ENCODE measurements around the gene NDUFA11. TPM values are rescaled to one million over a fixed set of nuclear protein-coding genes. Genes with fewer than 3 reads are reported as not detected.

NDUFA11 gene
- total RNA-seq, 2 donors from 2014 or later: 242 to 269 TPM

DNA sequence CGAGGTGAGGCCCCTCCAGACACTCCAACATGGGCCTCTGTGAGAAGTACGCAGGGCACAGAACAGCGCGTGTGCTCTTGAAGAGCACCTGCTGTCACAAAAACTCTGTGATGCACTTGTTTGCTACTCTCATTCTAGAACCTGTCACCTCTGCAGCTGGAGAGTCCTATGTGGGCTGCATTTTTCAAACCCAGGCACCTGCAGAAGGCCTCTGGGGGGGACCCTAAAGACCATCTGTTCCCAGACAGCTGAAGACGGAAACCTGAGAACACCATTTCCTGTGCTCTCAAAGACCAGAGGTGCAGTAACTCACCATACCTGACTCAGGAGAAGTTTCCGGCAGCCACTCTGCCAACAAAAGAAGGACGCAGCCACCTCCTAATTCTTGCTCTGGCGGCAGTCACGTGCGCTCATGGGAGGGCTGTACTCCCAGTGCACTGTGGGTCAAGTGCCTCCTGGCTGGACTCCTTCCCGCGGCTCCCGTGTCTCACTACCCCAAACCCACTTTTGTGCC lies 46.3 kb upstream of the NDUFA11 start:
- H3K4me1 Mint-ChIP-seq: peaks cover 62% of the 10 kb centered on the region

GRCh38 chr19:5948752-5949564 lies 45.4 kb upstream of the NDUFA11 start:
- no peak overlapping the region for H3K27ac Mint-ChIP-seq
- H3K27me3 ChIP-seq (ENCODE audit: control insufficient read depth, insufficient read depth, low read length, poor library complexity, severe bottlenecking): no peaks in the 10 kb centered on the region
- peaks cover 53% of the 10 kb centered on the region for H3K4me1 Mint-ChIP-seq
- peaks cover 32% of the 10 kb centered on the region for H3K4me1 ChIP-seq (ENCODE audit: control insufficient read depth, insufficient read depth, low read length)
- peaks cover 28% of the 10 kb centered on the region for H3K36me3 Mint-ChIP-seq (ENCODE audit: low read depth)
- H3K36me3 ChIP-seq (ENCODE audit: control insufficient read depth, insufficient read depth, low read length): peaks cover 25% of the 10 kb centered on the region
- no peaks in the 10 kb centered on the region for H3K9me3 Mint-ChIP-seq
- WGBS, 2 experiments (ENCODE audit: insufficient coverage in 1 of 2, insufficient read length in 1 of 2): 81 to 89% methylated on average over 9 to 13 of the region's 13 CpGs
- H3K9ac ChIP-seq (ENCODE audit: extremely low read depth, low read length, poor library complexity, severe bottlenecking): no peak overlapping the region
- no peak overlapping the region for H3K4me3 Mint-ChIP-seq
- no peak overlapping the region for H3K4me3 ChIP-seq (ENCODE audit: low read length)
- no peak for DNase-seq
- H3K27me3 Mint-ChIP-seq (ENCODE audit: insufficient read depth): no peaks in the 10 kb centered on the region
- H3K9me3 ChIP-seq (ENCODE audit: control insufficient read depth, low read length): no peaks in the 10 kb centered on the region
- peak overlapping the region; percentile 9 for H3K27ac ChIP-seq (ENCODE audit: low read depth, low read length)
- TF ChIP-seq, protein P1, sequence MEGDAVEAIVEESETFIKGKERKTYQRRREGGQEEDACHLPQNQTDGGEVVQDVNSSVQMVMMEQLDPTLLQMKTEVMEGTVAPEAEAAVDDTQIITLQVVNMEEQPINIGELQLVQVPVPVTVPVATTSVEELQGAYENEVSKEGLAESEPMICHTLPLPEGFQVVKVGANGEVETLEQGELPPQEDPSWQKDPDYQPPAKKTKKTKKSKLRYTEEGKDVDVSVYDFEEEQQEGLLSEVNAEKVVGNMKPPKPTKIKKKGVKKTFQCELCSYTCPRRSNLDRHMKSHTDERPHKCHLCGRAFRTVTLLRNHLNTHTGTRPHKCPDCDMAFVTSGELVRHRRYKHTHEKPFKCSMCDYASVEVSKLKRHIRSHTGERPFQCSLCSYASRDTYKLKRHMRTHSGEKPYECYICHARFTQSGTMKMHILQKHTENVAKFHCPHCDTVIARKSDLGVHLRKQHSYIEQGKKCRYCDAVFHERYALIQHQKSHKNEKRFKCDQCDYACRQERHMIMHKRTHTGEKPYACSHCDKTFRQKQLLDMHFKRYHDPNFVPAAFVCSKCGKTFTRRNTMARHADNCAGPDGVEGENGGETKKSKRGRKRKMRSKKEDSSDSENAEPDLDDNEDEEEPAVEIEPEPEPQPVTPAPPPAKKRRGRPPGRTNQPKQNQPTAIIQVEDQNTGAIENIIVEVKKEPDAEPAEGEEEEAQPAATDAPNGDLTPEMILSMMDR (conservative IDR thresholded peaks at IDR 0.05): no peak

More for the DNA sequence above, 46.3 kb upstream of the NDUFA11 start:
- 92 to 96% methylated on average over 7 to 13 of the region's 13 CpGs for WGBS, 2 experiments (ENCODE audit: insufficient coverage in 1 of 2, insufficient read length in 1 of 2)
- Histone ChIP-seq H3K36me3 (ENCODE audit: control insufficient read depth, insufficient read depth, low read length) (peaks cover 25% of the 10 kb centered on the region), H3K4me3 (ENCODE audit: low read length) (no peak overlapping the region), H3K9me3 (ENCODE audit: control insufficient read depth, low read length) (no peaks in the 10 kb centered on the region), H3K4me1 (ENCODE audit: control insufficient read depth, insufficient read depth, low read length) (peaks cover 32% of the 10 kb centered on the region), H3K9ac (ENCODE audit: extremely low read depth, low read length, poor library complexity, severe bottlenecking) (no peak overlapping the region), H3K27me3 (ENCODE audit: control insufficient read depth, insufficient read depth, low read length, poor library complexity, severe bottlenecking) (no peaks in the 10 kb centered on the region), H3K27ac (ENCODE audit: low read depth, low read length) (no peak overlapping the region)
- Mint-ChIP-seq H3K4me3 (no peak overlapping the region), H3K36me3 (ENCODE audit: low read depth) (peaks cover 28% of the 10 kb centered on the region), H3K27me3 (ENCODE audit: insufficient read depth) (no peaks in the 10 kb centered on the region), H3K9me3 (no peaks in the 10 kb centered on the region), H3K27ac (no peak overlapping the region)
- no peak for DNase-seq
- TF ChIP-seq, protein P1 (conservative IDR thresholded peaks at IDR 0.05): no peak

- Histone ChIP-seq H3K9ac (ENCODE audit: extremely low read depth, low read length, poor library complexity, severe bottlenecking) (no peak overlapping the region), H3K27me3 (ENCODE audit: control insufficient read depth, insufficient read depth, low read length, poor library complexity, severe bottlenecking) (no peaks in the 10 kb centered on the region), H3K27ac (ENCODE audit: low read depth, low read length) (no peak overlapping the region), H3K9me3 (ENCODE audit: control insufficient read depth, low read length) (no peaks in the 10 kb centered on the region), H3K36me3 (ENCODE audit: control insufficient read depth, insufficient read depth, low read length) (peaks cover 25% of the 10 kb centered on the region), H3K4me3 (ENCODE audit: low read length) (no peak overlapping the region), H3K4me1 (ENCODE audit: control insufficient read depth, insufficient read depth, low read length) (peaks cover 24% of the 10 kb centered on the region)
- Mint-ChIP-seq H3K4me1 (peaks cover 39% of the 10 kb centered on the region), H3K4me3 (no peak overlapping the region), H3K36me3 (ENCODE audit: low read depth) (peaks cover 28% of the 10 kb centered on the region), H3K27me3 (ENCODE audit: insufficient read depth) (no peaks in the 10 kb centered on the region), H3K27ac (no peak overlapping the region), H3K9me3 (no peaks in the 10 kb centered on the region)
- no peak for DNase-seq
- TF ChIP-seq, protein P1 (conservative IDR thresholded peaks at IDR 0.05): no peak
- WGBS, 2 experiments (ENCODE audit: insufficient coverage in 1 of 2, insufficient read length in 1 of 2): 75 to 89% methylated on average over 7 to 13 of the region's 13 CpGs
Observed at GRCh38 chr19:5947435-5947834, 43.8 kb upstream of the NDUFA11 start.
